Neuron (in vitro differentiated cells): ENCODE results near the gene THSD4.

ENCODE experiments used
- H2AFZ ChIP-seq: one replicate; pipeline ENCODE4 v1.6.1; 2013; ENCODE audit warnings: low read depth, mild to moderate bottlenecking, inconsistent platforms, low read length, moderate library complexity
- H3K27me3 ChIP-seq: one replicate; pipeline ENCODE4 v1.6.1; 2013; ENCODE audit warnings: low read length; ENCODE audit not compliant: insufficient read depth
- H3K36me3 ChIP-seq: one replicate; pipeline ENCODE4 v1.6.1; 2013; ENCODE audit warnings: low read length; ENCODE audit not compliant: insufficient read depth
- H3K4me1 ChIP-seq: one replicate; pipeline ENCODE4 v1.6.1; 2013; ENCODE audit warnings: low read length; ENCODE audit not compliant: insufficient read depth
- H3K4me3 ChIP-seq: 2 replicates; pipeline ENCODE4 v1.5.1; 2013; ENCODE audit warnings: mild to moderate bottlenecking, low read length, moderate library complexity
- H3K9me3 ChIP-seq: one replicate; pipeline ENCODE4 v1.6.1; 2013; ENCODE audit warnings: low read length

Gene THSD4

GRCh38 chr15:71221417-71221816 lies 106.1 kb downstream of the THSD4 start:
- Histone ChIP-seq H3K9me3 (no peaks in the 10 kb centered on the region), H3K4me3 (no peak overlapping the region), H2AFZ (no peak overlapping the region), H3K4me1 (no peaks in the 10 kb centered on the region), H3K27me3 (peaks cover 4% of the 10 kb centered on the region), H3K36me3 (no peaks in the 10 kb centered on the region)

GRCh38 chr15:71223516-71223915 lies 108.2 kb downstream of the THSD4 start:
- no peak overlapping the region for H2AFZ ChIP-seq
- H3K9me3 ChIP-seq: no peaks in the 10 kb centered on the region
- H3K27me3 ChIP-seq: peaks cover 4% of the 10 kb centered on the region
- no peak overlapping the region for H3K4me3 ChIP-seq
- H3K36me3 ChIP-seq: no peaks in the 10 kb centered on the region
- no peaks in the 10 kb centered on the region for H3K4me1 ChIP-seq

- H3K36me3 ChIP-seq: no peaks in the 10 kb centered on the region
- no peak overlapping the region for H3K4me3 ChIP-seq
- no peak overlapping the region for H2AFZ ChIP-seq
- peaks cover 4% of the 10 kb centered on the region for H3K27me3 ChIP-seq
- H3K4me1 ChIP-seq: no peaks in the 10 kb centered on the region
- no peaks in the 10 kb centered on the region for H3K9me3 ChIP-seq
Measured at GRCh38 chr15:71224024-71224423, 108.8 kb downstream of the THSD4 start.

- H3K9me3 ChIP-seq: no peaks in the 10 kb centered on the region
- H3K36me3 ChIP-seq: no peaks in the 10 kb centered on the region
- H2AFZ ChIP-seq: no peak overlapping the region
Measured at GRCh38 chr15:71225851-71226250, 110.6 kb downstream of the THSD4 start.

GRCh38 chr15:71226536-71227455 lies 111.5 kb downstream of the THSD4 start:
- Histone ChIP-seq H2AFZ (no peak overlapping the region), H3K9me3 (no peaks in the 10 kb centered on the region), H3K27me3 (peaks cover 6% of the 10 kb centered on the region), H3K4me1 (no peaks in the 10 kb centered on the region), H3K36me3 (no peaks in the 10 kb centered on the region), H3K4me3 (no peak overlapping the region)

More at GRCh38 chr15:71225851-71226250, 110.6 kb downstream of the THSD4 start:
- Histone ChIP-seq H3K4me1 (no peaks in the 10 kb centered on the region), H3K4me3 (no peak overlapping the region), H3K27me3 (peaks cover 6% of the 10 kb centered on the region)

GRCh38 chr15:71228403-71228802 lies 113.1 kb downstream of the THSD4 start:
- Histone ChIP-seq H3K4me3 (no peak overlapping the region), H3K4me1 (no peaks in the 10 kb centered on the region), H3K27me3 (peaks cover 2% of the 10 kb centered on the region), H2AFZ (no peak overlapping the region), H3K36me3 (no peaks in the 10 kb centered on the region), H3K9me3 (no peaks in the 10 kb centered on the region)

- no peak overlapping the region for H3K4me3 ChIP-seq
- H3K27me3 ChIP-seq: peaks cover 2% of the 10 kb centered on the region
- H3K9me3 ChIP-seq: no peaks in the 10 kb centered on the region
- no peak overlapping the region for H2AFZ ChIP-seq
- H3K36me3 ChIP-seq: no peaks in the 10 kb centered on the region
- H3K4me1 ChIP-seq: no peaks in the 10 kb centered on the region
Measured at GRCh38 chr15:71230303-71230702, 115.0 kb downstream of the THSD4 start.

GRCh38 chr15:71231758-71232157 lies 116.5 kb downstream of the THSD4 start:
- Histone ChIP-seq H3K36me3 (no peaks in the 10 kb centered on the region), H3K4me3 (no peak overlapping the region), H3K9me3 (no peaks in the 10 kb centered on the region), H3K27me3 (peaks cover 2% of the 10 kb centered on the region), H2AFZ (no peak overlapping the region), H3K4me1 (no peaks in the 10 kb centered on the region)

- H3K9me3 ChIP-seq: no peaks in the 10 kb centered on the region
- no peaks in the 10 kb centered on the region for H3K36me3 ChIP-seq
- no peak overlapping the region for H2AFZ ChIP-seq
- H3K4me3 ChIP-seq: no peak overlapping the region
- no peaks in the 10 kb centered on the region for H3K4me1 ChIP-seq
- peaks cover 2% of the 10 kb centered on the region for H3K27me3 ChIP-seq
Measured at GRCh38 chr15:71232411-71232810, 117.1 kb downstream of the THSD4 start.

GRCh38 chr15:71237456-71238188 lies 122.4 kb downstream of the THSD4 start:
- Histone ChIP-seq H3K4me3 (no peak overlapping the region), H2AFZ (no peak overlapping the region), H3K27me3 (no peaks in the 10 kb centered on the region), H3K36me3 (no peaks in the 10 kb centered on the region), H3K4me1 (no peaks in the 10 kb centered on the region), H3K9me3 (no peaks in the 10 kb centered on the region)

GRCh38 chr15:71238926-71239325 lies 123.7 kb downstream of the THSD4 start:
- Histone ChIP-seq H2AFZ (no peak overlapping the region), H3K4me1 (no peaks in the 10 kb centered on the region), H3K9me3 (no peaks in the 10 kb centered on the region), H3K27me3 (no peaks in the 10 kb centered on the region), H3K36me3 (no peaks in the 10 kb centered on the region), H3K4me3 (no peak overlapping the region)

GRCh38 chr15:71239592-71240364 lies 124.5 kb downstream of the THSD4 start:
- Histone ChIP-seq H2AFZ (no peak overlapping the region), H3K9me3 (no peaks in the 10 kb centered on the region), H3K4me3 (no peak overlapping the region), H3K4me1 (no peaks in the 10 kb centered on the region), H3K36me3 (no peaks in the 10 kb centered on the region), H3K27me3 (no peaks in the 10 kb centered on the region)

- Histone ChIP-seq H3K9me3 (no peaks in the 10 kb centered on the region), H3K27me3 (no peaks in the 10 kb centered on the region), H3K4me1 (no peaks in the 10 kb centered on the region), H3K36me3 (no peaks in the 10 kb centered on the region), H3K4me3 (no peak overlapping the region), H2AFZ (no peak overlapping the region)
Measured at GRCh38 chr15:71242292-71242691, 127.0 kb downstream of the THSD4 start.
